ENCODE measurements around the gene SERGEF. TPM values are rescaled to one million over a fixed set of nuclear protein-coding genes. Genes with fewer than 3 reads are reported as not detected.

Gene SERGEF
- total and polyA plus RNA-seq, 4 donors, result 20.2 to 85.0 (median 26.9) TPM

DNA sequence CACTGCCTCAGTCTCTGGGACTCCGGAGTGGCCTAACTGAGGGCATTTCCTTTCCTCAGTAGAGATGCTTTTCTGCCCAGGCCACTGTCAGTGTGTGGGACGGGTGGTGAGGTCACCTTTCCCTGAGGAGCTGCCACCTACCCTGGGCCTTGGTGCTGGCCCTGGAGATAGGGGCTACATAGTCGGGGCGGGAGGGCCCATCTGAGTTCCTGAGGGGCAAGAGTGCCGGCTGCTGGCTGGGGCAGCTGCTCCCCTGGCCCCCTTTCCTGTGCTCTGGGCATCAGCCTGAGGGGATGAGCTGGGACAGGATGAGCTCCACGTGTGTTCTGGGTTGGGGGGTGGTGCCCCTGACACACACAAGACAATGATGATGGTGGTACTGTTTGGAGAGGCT is 272.9 kb downstream of the SERGEF start:
- Histone ChIP-seq H3K4me1 (ENCODE audit: control insufficient read depth in 5 of 5, insufficient read depth in 5 of 5, low read length in 5 of 5) (peaks cover 0 to 4% (median 0%) of the 10 kb centered on the region in 5 donors), H3K36me3 (ENCODE audit: control insufficient read depth in 4 of 4, insufficient read depth in 4 of 4, low read length in 4 of 4) (no peaks in the 10 kb centered on the region), H3K9me3 (ENCODE audit: control insufficient read depth in 4 of 4, insufficient read depth in 3 of 4, low read length in 3 of 4) (peaks cover 0 to 8% (median 0%) of the 10 kb centered on the region in 4 donors), H3K9ac (ENCODE audit: insufficient read depth in 1 of 2, low read length in 2 of 2) (no peak overlapping the region), H3K27ac (ENCODE audit: low read depth in 1 of 2, low read length in 1 of 2) (no peak overlapping the region), H3K27me3 (ENCODE audit: control insufficient read depth in 3 of 3, insufficient read depth in 3 of 3, low read length in 2 of 3) (peaks cover 7 to 41% (median 30%) of the 10 kb centered on the region in 3 donors), H3K4me3 (no peak overlapping the region)
- 53 to 56% methylated on average over 5 to 6 of the region's 6 CpGs for WGBS, 2 donors
- ATAC-seq (ENCODE audit: insufficient read depth, low FRiP score) (no peak), DNase-seq (no peak)
- TF ChIP-seq, protein P1, sequence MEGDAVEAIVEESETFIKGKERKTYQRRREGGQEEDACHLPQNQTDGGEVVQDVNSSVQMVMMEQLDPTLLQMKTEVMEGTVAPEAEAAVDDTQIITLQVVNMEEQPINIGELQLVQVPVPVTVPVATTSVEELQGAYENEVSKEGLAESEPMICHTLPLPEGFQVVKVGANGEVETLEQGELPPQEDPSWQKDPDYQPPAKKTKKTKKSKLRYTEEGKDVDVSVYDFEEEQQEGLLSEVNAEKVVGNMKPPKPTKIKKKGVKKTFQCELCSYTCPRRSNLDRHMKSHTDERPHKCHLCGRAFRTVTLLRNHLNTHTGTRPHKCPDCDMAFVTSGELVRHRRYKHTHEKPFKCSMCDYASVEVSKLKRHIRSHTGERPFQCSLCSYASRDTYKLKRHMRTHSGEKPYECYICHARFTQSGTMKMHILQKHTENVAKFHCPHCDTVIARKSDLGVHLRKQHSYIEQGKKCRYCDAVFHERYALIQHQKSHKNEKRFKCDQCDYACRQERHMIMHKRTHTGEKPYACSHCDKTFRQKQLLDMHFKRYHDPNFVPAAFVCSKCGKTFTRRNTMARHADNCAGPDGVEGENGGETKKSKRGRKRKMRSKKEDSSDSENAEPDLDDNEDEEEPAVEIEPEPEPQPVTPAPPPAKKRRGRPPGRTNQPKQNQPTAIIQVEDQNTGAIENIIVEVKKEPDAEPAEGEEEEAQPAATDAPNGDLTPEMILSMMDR (IDR thresholded peaks at IDR 0.05; ENCODE audit: control extremely low read depth, extremely low read depth), result no peak

DNA sequence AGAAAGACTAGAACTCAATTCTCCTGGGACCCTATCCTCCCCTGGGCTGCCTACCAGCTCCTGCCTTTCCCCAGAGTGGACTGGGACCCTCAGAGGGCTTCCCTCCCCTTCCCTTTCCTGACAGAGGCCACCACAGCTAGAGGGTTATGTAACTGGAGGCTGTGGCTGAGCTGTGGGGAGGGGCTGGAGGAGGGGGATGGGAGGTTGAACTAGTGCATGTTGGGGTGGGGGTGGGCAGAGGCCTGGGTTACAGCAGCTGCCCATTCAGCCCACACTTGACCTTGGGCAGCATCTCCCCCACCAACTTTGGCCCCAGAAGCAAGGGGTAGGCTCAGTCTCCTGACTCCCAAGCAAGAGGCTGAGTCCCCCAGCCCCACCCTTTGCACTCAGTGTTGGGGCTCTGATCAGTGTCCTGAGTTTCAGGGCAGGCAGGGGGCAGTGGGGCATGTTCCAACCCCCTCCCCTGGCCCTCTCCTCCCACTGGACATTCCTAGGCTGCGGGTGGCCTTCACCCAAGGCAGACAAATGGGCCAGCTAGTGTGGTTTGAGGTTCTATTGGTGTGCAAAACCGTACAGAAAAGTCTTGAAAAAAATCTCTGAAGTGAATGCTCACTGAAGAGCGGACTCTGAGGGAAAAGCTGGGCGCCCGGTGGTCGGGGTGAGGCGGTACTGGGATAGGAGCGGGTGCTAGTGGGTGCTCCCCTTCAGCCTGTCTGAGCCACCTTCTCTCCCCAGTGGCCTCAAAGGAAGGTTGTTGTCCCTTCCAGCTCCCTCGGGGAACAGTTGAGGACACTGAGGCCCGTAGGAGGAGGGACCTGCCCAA is 274.5 kb downstream of the SERGEF start:
- Histone ChIP-seq H3K36me3 (ENCODE audit: control insufficient read depth in 4 of 4, insufficient read depth in 4 of 4, low read length in 4 of 4) (no peaks in the 10 kb centered on the region), H3K9me3 (ENCODE audit: control insufficient read depth in 4 of 4, insufficient read depth in 3 of 4, low read length in 3 of 4) (peaks cover 0 to 8% (median 0%) of the 10 kb centered on the region in 4 donors), H3K27ac (ENCODE audit: low read depth in 1 of 2, low read length in 1 of 2) (no peak overlapping the region), H3K27me3 (ENCODE audit: control insufficient read depth in 3 of 3, insufficient read depth in 3 of 3, low read length in 2 of 3) (peaks cover 7 to 41% (median 34%) of the 10 kb centered on the region in 3 donors), H3K4me3 (no peak overlapping the region), H3K4me1 (ENCODE audit: control insufficient read depth in 5 of 5, insufficient read depth in 5 of 5, low read length in 5 of 5) (peaks cover 0 to 10% (median 6%) of the 10 kb centered on the region in 5 donors), H3K9ac (ENCODE audit: insufficient read depth in 1 of 2, low read length in 2 of 2) (no peak overlapping the region)
- WGBS, 2 donors, result 34 to 45% methylated on average over 10 of the region's 10 CpGs
- TF ChIP-seq, protein P1 (IDR thresholded peaks at IDR 0.05; ENCODE audit: control extremely low read depth, extremely low read depth), result no peak
- ATAC-seq (ENCODE audit: insufficient read depth, low FRiP score) (no peak), DNase-seq (peak in 1 of 3 donors; percentile 4)

Other genes starting within 250 kb of the SERGEF start
- gene TPH1, start 33.2 kb upstream of the SERGEF start, total RNA-seq, result 1 to 10 TPM in 1 of 2 donors, under 1 TPM in 1; 0.74 to 2.8 TPM
- gene TPH1, start 33.2 kb upstream of the SERGEF start, polyA plus RNA-seq, result under 1 TPM; 0.13 to 0.37 TPM
- gene SAAL1, start 93.0 kb upstream of the SERGEF start, total RNA-seq, result 10 to 100 TPM in 1 of 2 donors, 1 to 10 TPM in 1; 9.1 to 15.1 TPM
- 10 to 100 TPM in 1 of 2 donors, 1 to 10 TPM in 1; 5.5 to 13.6 TPM for gene SAAL1, start 93.0 kb upstream of the SERGEF start, polyA plus RNA-seq
- gene MRGPRX3, start 119.5 kb upstream of the SERGEF start, total RNA-seq, result under 1 TPM in 1 of 2 donors, not detected in 1; 0.12 TPM
- gene MRGPRX3, start 119.5 kb upstream of the SERGEF start, polyA plus RNA-seq, result under 1 TPM in 1 of 2 donors, not detected in 1; 0.18 TPM
- gene MRGPRX4, start 159.8 kb upstream of the SERGEF start, total RNA-seq, result not detected
- not detected for gene MRGPRX4, start 159.8 kb upstream of the SERGEF start, polyA plus RNA-seq
- 1 to 10 TPM in 1 of 2 donors, not detected in 1; 3.8 TPM for gene SAA4, start 223.8 kb upstream of the SERGEF start, total RNA-seq
- gene SAA4, start 223.8 kb upstream of the SERGEF start, polyA plus RNA-seq, result 1 to 10 TPM in 1 of 2 donors, under 1 TPM in 1; 0.39 to 6.4 TPM
- 100 to 1,000 TPM in 1 of 2 donors, 10 to 100 TPM in 1; 56.7 to 105 TPM for gene SAA2, start 235.6 kb upstream of the SERGEF start, total RNA-seq
- gene SAA2, start 235.6 kb upstream of the SERGEF start, polyA plus RNA-seq, result 1,000 to 10,000 TPM in 1 of 2 donors, 10 to 100 TPM in 1; 18.6 to 1,381 TPM

Data from lung (tissue), 12 donors.